Hepatocyte (in vitro differentiated cells): ENCODE measurements around the gene SCAPER. TPM values are rescaled to one million over a fixed set of nuclear protein-coding genes. Genes with fewer than 3 reads are reported as not detected.

Experiments
- DNase-seq: peaks from one replicate; pipeline ENCODE4 v3.0.0-alpha.2; 2016; ENCODE audit warnings: low spot score
- H2AFZ ChIP-seq: fragments of 200-600 bp; sonication (generic); 2 replicates; pipeline ENCODE4 v1.6.0; 2016; ENCODE audit warnings: antibody characterized with exemption, mild to moderate bottlenecking
- H3K27ac ChIP-seq: fragments of 200-600 bp; sonication (generic); 2 replicates; pipeline ENCODE4 v1.5.1; 2016; ENCODE audit warnings: mild to moderate bottlenecking
- H3K27me3 ChIP-seq: fragments of 200-600 bp; sonication (generic); 2 replicates; pipeline ENCODE4 v1.6.1; 2016
- H3K36me3 ChIP-seq: fragments of 200-600 bp; sonication (generic); replicated peaks from 2 replicates; pipeline ENCODE4 v1.5.1; 2016; ENCODE audit warnings: low read depth; ENCODE audit not compliant: insufficient read depth
- H3K4me1 ChIP-seq: fragments of 200-600 bp; sonication (generic); 2 replicates; pipeline ENCODE4 v1.5.1; 2016; ENCODE audit warnings: mild to moderate bottlenecking, moderate library complexity; ENCODE audit not compliant: insufficient read depth
- H3K4me2 ChIP-seq: fragments of 200-600 bp; sonication (generic); 2 replicates; pipeline ENCODE4 v1.6.0; 2016
- H3K4me3 ChIP-seq: fragments of 200-600 bp; sonication (generic); 2 replicates; pipeline ENCODE4 v1.5.1; 2016; ENCODE audit warnings: mild to moderate bottlenecking
- H3K79me2 ChIP-seq: fragments of 200-600 bp; sonication (generic); 2 replicates; pipeline ENCODE4 v1.6.0; 2017; ENCODE audit warnings: mild to moderate bottlenecking
- H3K9me2 ChIP-seq: fragments of 200-600 bp; sonication (generic); replicated peaks from 2 replicates; pipeline ENCODE4 v1.6.0; 2017; ENCODE audit warnings: mild to moderate bottlenecking; ENCODE audit not compliant: insufficient read depth
- H3K9me3 ChIP-seq: fragments of 200-600 bp; sonication (generic); 2 replicates; pipeline ENCODE4 v1.5.1; 2016; ENCODE audit warnings: low read depth, mild to moderate bottlenecking
- H4K20me1 ChIP-seq: fragments of 200-600 bp; sonication (generic); 2 replicates; pipeline ENCODE4 v1.6.0; 2016; ENCODE audit warnings: mild to moderate bottlenecking; ENCODE audit not compliant: insufficient read depth, poor library complexity, severe bottlenecking
- CTCF ChIP-seq: fragments of 200-600 bp; sonication (generic); IDR thresholded peaks from 2 replicates; pipeline ENCODE4 v1.5.1; 2016; ENCODE audit warnings: antibody characterized with exemption, mild to moderate bottlenecking; ENCODE audit not compliant: poor library complexity
- EZH2 ChIP-seq: fragments of 200-600 bp; sonication (generic); IDR thresholded peaks from 2 replicates; pipeline ENCODE4 v1.6.1; 2016; ENCODE audit warnings: antibody characterized with exemption, mild to moderate bottlenecking, borderline replicate concordance
- EZH2phosphoT487 ChIP-seq: fragments of 200-600 bp; sonication (generic); IDR thresholded peaks from one replicate; pipeline ENCODE4 v1.6.1; 2018; ENCODE audit warnings: antibody characterized with exemption, mild to moderate bottlenecking, low read depth, moderate library complexity; ENCODE audit not compliant: unreplicated experiment, severe bottlenecking
- WGBS: methylation state at CpG from one replicate; pipeline ENCODE4 v1.1.6; 2016; ENCODE audit warnings: low lambda C conversion rate; ENCODE audit errors: missing lambda C conversion rate; 5-methylcytosine and 5-hydroxymethylcytosine counted together
- polyA plus RNA-seq: library from polyadenylated mRNA; unstranded; fragments of >200 nt; fragmentation: Nextera tagmentation; extraction: Ambion mirVana; gene quantifications from 2 replicates; pipeline ENCODE4 v1.2.1, GENCODE V29; 2016
- total RNA-seq: library from RNA; depleted of rRNA; stranded (reverse); fragments of >200 nt; gene quantifications from 2 replicates; pipeline ENCODE4 v1.2.3, GENCODE V29; 2014

Gene SCAPER
- total and polyA plus RNA-seq, 2 experiments from 2014 or later: 20.8 to 27.4 TPM

GRCh38 chr15:76642671-76643070 lies 262.5 kb downstream of the SCAPER start:
- TF ChIP-seq EZH2: no peak
- TF ChIP-seq EZH2phosphoT487: no peak
- no peak for TF ChIP-seq CTCF
- Histone ChIP-seq H3K36me3 (no peaks in the 10 kb centered on the region), H3K4me3 (no peak overlapping the region), H3K79me2 (no peaks in the 10 kb centered on the region), H2AFZ (no peak overlapping the region), H3K9me3 (no peaks in the 10 kb centered on the region), H3K27ac (no peak overlapping the region), H4K20me1 (no peaks in the 10 kb centered on the region), H3K27me3 (no peaks in the 10 kb centered on the region), H3K4me1 (no peaks in the 10 kb centered on the region), H3K9me2 (no peaks in the 10 kb centered on the region), H3K4me2 (no peak overlapping the region)
- no peak for DNase-seq

GRCh38 chr15:76637166-76637565 lies 268.0 kb downstream of the SCAPER start:
- H3K9me3 ChIP-seq: peaks cover 15% of the 10 kb centered on the region
- no peaks in the 10 kb centered on the region for H3K79me2 ChIP-seq
- no peaks in the 10 kb centered on the region for H4K20me1 ChIP-seq
- H3K27ac ChIP-seq: no peak overlapping the region
- WGBS: 100% methylated on average over 1 of the region's 1 CpG
- H3K4me1 ChIP-seq: no peaks in the 10 kb centered on the region
- no peaks in the 10 kb centered on the region for H3K9me2 ChIP-seq
- no peak overlapping the region for H2AFZ ChIP-seq
- H3K4me3 ChIP-seq: no peak overlapping the region
- no peak for DNase-seq
- H3K4me2 ChIP-seq: no peak overlapping the region
- no peaks in the 10 kb centered on the region for H3K27me3 ChIP-seq
- no peaks in the 10 kb centered on the region for H3K36me3 ChIP-seq
- no peak for TF ChIP-seq CTCF
- TF ChIP-seq EZH2phosphoT487: no peak
- TF ChIP-seq EZH2: no peak

- Histone ChIP-seq H3K4me2 (no peak overlapping the region), H4K20me1 (no peaks in the 10 kb centered on the region), H3K9me3 (peaks cover 15% of the 10 kb centered on the region), H3K36me3 (no peaks in the 10 kb centered on the region), H3K9me2 (no peaks in the 10 kb centered on the region), H3K4me1 (no peaks in the 10 kb centered on the region), H2AFZ (no peak overlapping the region), H3K79me2 (no peaks in the 10 kb centered on the region), H3K4me3 (no peak overlapping the region), H3K27me3 (no peaks in the 10 kb centered on the region), H3K27ac (no peak overlapping the region)
- TF ChIP-seq EZH2: no peak
- TF ChIP-seq EZH2phosphoT487: no peak
- no peak for TF ChIP-seq CTCF
- DNase-seq: no peak
These were observed 269.1 kb downstream of the SCAPER start for GRCh38 chr15:76636059-76636458.

- WGBS: 83% methylated on average over 4 of the region's 4 CpGs
- H3K9me3 ChIP-seq: no peaks in the 10 kb centered on the region
- H3K4me3 ChIP-seq: no peak overlapping the region
- no peaks in the 10 kb centered on the region for H3K4me1 ChIP-seq
- H3K9me2 ChIP-seq: no peaks in the 10 kb centered on the region
- H3K27me3 ChIP-seq: no peaks in the 10 kb centered on the region
- no peaks in the 10 kb centered on the region for H4K20me1 ChIP-seq
- no peaks in the 10 kb centered on the region for H3K36me3 ChIP-seq
- TF ChIP-seq EZH2phosphoT487: no peak
- no peak for TF ChIP-seq CTCF
- no peak for TF ChIP-seq EZH2
- DNase-seq: no peak
- H2AFZ ChIP-seq: no peak overlapping the region
- H3K4me2 ChIP-seq: no peak overlapping the region
- no peak overlapping the region for H3K27ac ChIP-seq
- H3K79me2 ChIP-seq: no peaks in the 10 kb centered on the region
These were observed 278.5 kb downstream of the SCAPER start for GRCh38 chr15:76626611-76627010.
